NB4 (cell line): Measurements from ENCODE around the gene GJA3.

Experiments
- POLR2A ChIP-seq: IDR thresholded peaks from 2 replicates; pipeline ENCODE4 v1.6.1; 2011; ENCODE audit warnings: mild to moderate bottlenecking; ENCODE audit not compliant: insufficient read length; ENCODE audit errors: extremely low read depth
- TF ChIP-seq, protein P1 (sequence below): IDR thresholded peaks from one replicate; pipeline ENCODE4 v1.5.1; 2012; ENCODE audit warnings: low read depth, low read length
- TF ChIP-seq, protein P2 (sequence below): IDR thresholded peaks from 2 replicates; pipeline ENCODE4 v1.6.1; 2011; ENCODE audit warnings: low read depth, low read length

DNA sequence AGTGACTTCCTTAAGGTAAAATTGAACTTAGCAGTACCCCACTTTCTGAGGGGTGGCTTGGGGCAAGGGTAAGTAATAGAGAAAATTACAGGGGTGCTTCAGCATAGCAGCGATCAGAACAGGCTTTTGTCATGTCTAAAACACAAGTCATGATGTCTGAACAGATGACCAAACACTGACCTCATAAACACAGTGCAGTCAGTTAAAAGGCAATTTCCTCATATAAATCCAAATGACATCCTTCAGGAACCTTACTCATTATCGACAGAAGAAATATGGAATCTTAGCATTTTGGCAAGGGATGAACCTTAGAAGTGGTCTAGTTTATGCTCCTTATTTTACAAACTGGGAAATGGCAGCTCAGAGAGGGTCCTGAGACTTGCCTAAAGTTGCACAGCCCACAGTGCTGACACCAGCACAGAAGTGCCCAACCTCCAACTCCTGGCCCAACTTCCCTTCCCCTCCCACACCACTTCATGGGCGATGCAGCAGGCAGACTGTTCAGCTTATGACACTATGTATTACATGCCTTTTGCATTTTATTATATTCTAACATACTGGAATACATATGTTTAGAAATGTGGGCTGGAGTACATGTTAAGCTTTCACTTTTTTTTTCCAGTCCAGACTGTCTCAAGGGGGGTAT is 3.6 kb downstream of the GJA3 start:
- TF ChIP-seq, protein P1, sequence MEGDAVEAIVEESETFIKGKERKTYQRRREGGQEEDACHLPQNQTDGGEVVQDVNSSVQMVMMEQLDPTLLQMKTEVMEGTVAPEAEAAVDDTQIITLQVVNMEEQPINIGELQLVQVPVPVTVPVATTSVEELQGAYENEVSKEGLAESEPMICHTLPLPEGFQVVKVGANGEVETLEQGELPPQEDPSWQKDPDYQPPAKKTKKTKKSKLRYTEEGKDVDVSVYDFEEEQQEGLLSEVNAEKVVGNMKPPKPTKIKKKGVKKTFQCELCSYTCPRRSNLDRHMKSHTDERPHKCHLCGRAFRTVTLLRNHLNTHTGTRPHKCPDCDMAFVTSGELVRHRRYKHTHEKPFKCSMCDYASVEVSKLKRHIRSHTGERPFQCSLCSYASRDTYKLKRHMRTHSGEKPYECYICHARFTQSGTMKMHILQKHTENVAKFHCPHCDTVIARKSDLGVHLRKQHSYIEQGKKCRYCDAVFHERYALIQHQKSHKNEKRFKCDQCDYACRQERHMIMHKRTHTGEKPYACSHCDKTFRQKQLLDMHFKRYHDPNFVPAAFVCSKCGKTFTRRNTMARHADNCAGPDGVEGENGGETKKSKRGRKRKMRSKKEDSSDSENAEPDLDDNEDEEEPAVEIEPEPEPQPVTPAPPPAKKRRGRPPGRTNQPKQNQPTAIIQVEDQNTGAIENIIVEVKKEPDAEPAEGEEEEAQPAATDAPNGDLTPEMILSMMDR = no peak
- TF ChIP-seq, protein P2, sequence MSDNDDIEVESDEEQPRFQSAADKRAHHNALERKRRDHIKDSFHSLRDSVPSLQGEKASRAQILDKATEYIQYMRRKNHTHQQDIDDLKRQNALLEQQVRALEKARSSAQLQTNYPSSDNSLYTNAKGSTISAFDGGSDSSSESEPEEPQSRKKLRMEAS = no peak
- TF ChIP-seq POLR2A = no peak
